ENCODE data around the gene PRKX. TPM values are rescaled to one million over a fixed set of nuclear protein-coding genes. Genes with fewer than 3 reads are reported as not detected.
A peak's percentile ranks its signal among the peaks of the same experiment; 100 is the strongest.
"Not testable (repeated sequence)": the region's sequence is repeated elsewhere in the genome, so short reads cannot be mapped to it uniquely, and the experiment has no call there.

PRKX gene
- total RNA-seq, 1 experiment from 2014 or later = 20.5 TPM

GRCh38 chrX:3712051-3712869 is 1.2 kb downstream of the PRKX start:
- ChIA-PET CTCF (no interaction called here), POLR2A (no interaction called here)
- TF ChIP-seq SIN3A (IDR thresholded peaks at IDR 0.05; ENCODE audit: borderline replicate concordance, insufficient read depth, low read depth, low read length) = no peak
- TF ChIP-seq REST (IDR thresholded peaks at IDR 0.05; ENCODE audit: insufficient read depth in 1 of 2, low read depth in 2 of 2, low read length in 1 of 2) = no peak
- TF ChIP-seq CTCF (IDR thresholded peaks at IDR 0.05) = no peak
- TF ChIP-seq TCF7L2 (IDR thresholded peaks at IDR 0.05; ENCODE audit: low read depth, low read length) = no peak
- H3K9me3 ChIP-seq (ENCODE audit: control insufficient read depth, insufficient read depth, low read depth, low read length) = no peaks in the 10 kb centered on the region
- BruUV-seq (replicated peaks) = no TSS peak
- peak overlapping the region; percentile 49 to 54 for H3K4me3 ChIP-seq (ENCODE audit: low read depth in 2 of 2, low read length in 2 of 2)
- H3K36me3 ChIP-seq (ENCODE audit: control insufficient read depth, insufficient read depth, low read length) = no peaks in the 10 kb centered on the region
- intact Hi-C loops (cut with micrococcal nuclease; ENCODE audit: unreplicated experiment) (no loop called here), in situ Hi-C loops (cut with HindIII; ENCODE audit: low pct_unique_long_range_greater_than_20kb, low sequenced_read_pairs) (no loop called here)
- H3K27me3 ChIP-seq (ENCODE audit: control insufficient read depth, insufficient read depth, low read length) = no peaks in the 10 kb centered on the region
- no peak; the same call in 1 of the 2 replicates for ATAC-seq
- no peak for DNase-seq (ENCODE audit: low read depth, low spot score)
- no peak overlapping the region; the same call in 1 of the 2 replicates for H3K27ac ChIP-seq (ENCODE audit: low read length)
- H3K4me1 ChIP-seq (ENCODE audit: control insufficient read depth, insufficient read depth, low read length) = no peaks in the 10 kb centered on the region

GRCh38 chrX:3711331-3711917 is 2.0 kb downstream of the PRKX start:
- peak overlapping the region in 1 of 2 experiments; percentile 54; a peak in 3 of 4 replicates for H3K4me3 ChIP-seq (ENCODE audit: low read depth in 2 of 2, low read length in 2 of 2)
- CTCF ChIA-PET = no interaction called here
- POLR2A ChIA-PET = no interaction called here
- H3K36me3 ChIP-seq (ENCODE audit: control insufficient read depth, insufficient read depth, low read length) = no peaks in the 10 kb centered on the region
- no peaks in the 10 kb centered on the region for H3K4me1 ChIP-seq (ENCODE audit: control insufficient read depth, insufficient read depth, low read length)
- no peaks in the 10 kb centered on the region for H3K9me3 ChIP-seq (ENCODE audit: control insufficient read depth, insufficient read depth, low read depth, low read length)
- BruUV-seq (replicated peaks) = no TSS peak
- in situ Hi-C loops (cut with HindIII; ENCODE audit: low pct_unique_long_range_greater_than_20kb, low sequenced_read_pairs) (no loop called here), intact Hi-C loops (cut with micrococcal nuclease; ENCODE audit: unreplicated experiment) (no loop called here)
- DNase-seq (ENCODE audit: low read depth, low spot score) (no peak), ATAC-seq (no peak)
- TF ChIP-seq REST (IDR thresholded peaks at IDR 0.05; ENCODE audit: insufficient read depth in 1 of 2, low read depth in 2 of 2, low read length in 1 of 2) (no peak), POLR2AphosphoS5 (IDR thresholded peaks at IDR 0.05; ENCODE audit: low read depth, low read length) (no peak), TCF7L2 (IDR thresholded peaks at IDR 0.05; ENCODE audit: low read depth, low read length) (no peak), SIN3A (IDR thresholded peaks at IDR 0.05; ENCODE audit: borderline replicate concordance, insufficient read depth, low read depth, low read length) (no peak), CTCF (IDR thresholded peaks at IDR 0.05) (no peak)
- no peak overlapping the region for H3K27ac ChIP-seq (ENCODE audit: low read length)
- H3K27me3 ChIP-seq (ENCODE audit: control insufficient read depth, insufficient read depth, low read length) = no peaks in the 10 kb centered on the region

GRCh38 chrX:3707673-3708274 is 5.7 kb downstream of the PRKX start:
- CTCF ChIA-PET; H3K4me1 ChIP-seq (ENCODE audit: control insufficient read depth, insufficient read depth, low read length); in situ Hi-C loops (cut with HindIII; ENCODE audit: low pct_unique_long_range_greater_than_20kb, low sequenced_read_pairs); H3K4me3 ChIP-seq (ENCODE audit: low read depth in 2 of 2, low read length in 2 of 2); POLR2A ChIA-PET; ATAC-seq; H3K9me3 ChIP-seq (ENCODE audit: control insufficient read depth, insufficient read depth, low read depth, low read length); DNase-seq (ENCODE audit: low read depth, low spot score); H3K27me3 ChIP-seq (ENCODE audit: control insufficient read depth, insufficient read depth, low read length); H3K36me3 ChIP-seq (ENCODE audit: control insufficient read depth, insufficient read depth, low read length); BruUV-seq (replicated peaks); H3K27ac ChIP-seq (ENCODE audit: low read length); intact Hi-C loops (cut with micrococcal nuclease; ENCODE audit: unreplicated experiment): not testable (repeated sequence)
